K562 (cell line): Measurements from ENCODE around the gene GUCA1A. TPM values are rescaled to one million over a fixed set of nuclear protein-coding genes. Genes with fewer than 3 reads are reported as not detected.

Experiments
- ATF3 ChIP-seq, 2 experiments: fragments of 450-650 bp in 1 of 2; sonication (generic) in 1 of 2; formaldehyde crosslinking in 1 of 2; IDR thresholded peaks in 1 of 2; conservative IDR thresholded peaks in 1 of 2; 2 replicates each; pipeline versions ENCODE4 v1.6.1 to v1.8.1; 2016 to 2023; ENCODE audit warnings: mild to moderate bottlenecking in 2 of 2, moderate library complexity in 2 of 2, inconsistent platforms in 1 of 2, missing genetic modification reagents in 1 of 2
- CEBPG ChIP-seq, 3 experiments: fragments of 200-800 bp in 1 of 3; sonication (Bioruptor generic) in 1 of 3; sonication (generic) in 1 of 3; formaldehyde crosslinking in 1 of 3; IDR thresholded peaks in 2 of 3; conservative IDR thresholded peaks in 1 of 3; 2 replicates each; pipeline versions ENCODE4 v1.6.1 to v1.8.0; 2016 to 2022; ENCODE audit warnings: missing compliant biosample characterization in 2 of 3, missing genetic modification characterization in 2 of 3, mild to moderate bottlenecking in 1 of 3, missing genetic modification reagents in 1 of 3
- E2F1 ChIP-seq: sonication (generic); formaldehyde crosslinking; IDR thresholded peaks from 2 replicates; pipeline ENCODE4 v1.8.1; 2023; ENCODE audit warnings: mild to moderate bottlenecking, missing genetic modification reagents, moderate library complexity
- ETV5 ChIP-seq: sonication (generic); formaldehyde crosslinking; IDR thresholded peaks from 2 replicates; pipeline ENCODE4 v1.4.0; 2020; ENCODE audit warnings: low read depth, mild to moderate bottlenecking, missing genetic modification reagents
- GABPA ChIP-seq: fragments of 200-800 bp; sonication (Bioruptor generic); conservative IDR thresholded peaks from 2 replicates; pipeline ENCODE4 v1.6.1; 2016; ENCODE audit warnings: low read depth, missing genetic modification characterization, missing compliant biosample characterization
- HDAC2 ChIP-seq: fragments of 450-650 bp; IDR thresholded peaks from 2 replicates; pipeline ENCODE4 v1.6.1; 2016; ENCODE audit warnings: mild to moderate bottlenecking
- HOMEZ ChIP-seq: fragments of 250-450 bp; sonication (Bioruptor Pico); IDR thresholded peaks from 2 replicates; pipeline ENCODE4 v1.4.0; 2020; ENCODE audit warnings: mild to moderate bottlenecking, moderate library complexity
- IFI16 ChIP-seq: fragments of 250-450 bp; sonication (Bioruptor Pico); IDR thresholded peaks from 2 replicates; pipeline ENCODE4 v2.1.2; 2022; ENCODE audit warnings: mild to moderate bottlenecking, inconsistent platforms
- L3MBTL2 ChIP-seq: fragments of 450-650 bp; IDR thresholded peaks from 2 replicates; pipeline ENCODE4 v1.6.1; 2016; ENCODE audit warnings: mild to moderate bottlenecking, moderate library complexity
- LARP7 ChIP-seq: fragments of 450-650 bp; IDR thresholded peaks from 2 replicates; pipeline ENCODE4 v1.6.1; 2016
- PCBP1 ChIP-seq: fragments of 200-400 bp; formaldehyde crosslinking; IDR thresholded peaks from 2 replicates; pipeline ENCODE4 v1.6.1; 2018; ENCODE audit warnings: mild to moderate bottlenecking, low read depth, low read length; ENCODE audit not compliant: poor library complexity, severe bottlenecking
- PHF20 ChIP-seq: fragments of 450-650 bp; IDR thresholded peaks from 2 replicates; pipeline ENCODE4 v1.6.1; 2018; ENCODE audit not compliant: partially characterized antibody
- POLR2B ChIP-seq: fragments of 450-650 bp; IDR thresholded peaks from 2 replicates; pipeline ENCODE4 v1.6.1; 2018; ENCODE audit warnings: low read depth; ENCODE audit not compliant: partially characterized antibody
- SLC30A9 ChIP-seq: fragments of 250-450 bp; sonication (Bioruptor Pico); IDR thresholded peaks from 2 replicates; pipeline ENCODE4 v1.8.0; 2022; ENCODE audit warnings: mild to moderate bottlenecking, moderate library complexity
- SRF ChIP-seq, 2 experiments: fragments of 250-450, 450-650 bp in 1 of 2; sonication (Bioruptor Pico) in 1 of 2; sonication (generic) in 1 of 2; formaldehyde crosslinking; IDR thresholded peaks; 2 replicates each; pipeline versions ENCODE4 v1.5.0 to v1.5.1; 2020 to 2022; ENCODE audit warnings: mild to moderate bottlenecking in 1 of 2, missing genetic modification reagents in 1 of 2
- SRSF9 ChIP-seq: fragments of 200-400 bp; formaldehyde crosslinking; IDR thresholded peaks from 2 replicates; pipeline ENCODE4 v1.6.1; 2017; ENCODE audit warnings: low read depth, low read length, borderline replicate concordance
- STAG1 ChIP-seq: sonication (generic); formaldehyde crosslinking; IDR thresholded peaks from 2 replicates; pipeline ENCODE4 v1.5.0; 2020; ENCODE audit warnings: missing genetic modification reagents, borderline replicate concordance
- TAF15 ChIP-seq: fragments of 200-400 bp; formaldehyde crosslinking; IDR thresholded peaks from 2 replicates; pipeline ENCODE4 v1.6.1; 2017; ENCODE audit warnings: mild to moderate bottlenecking, low read depth, low read length, moderate library complexity
- TEAD1 ChIP-seq, 2 experiments: fragments of 450-650 bp in 1 of 2; sonication (generic) in 1 of 2; formaldehyde crosslinking; IDR thresholded peaks; 2 replicates each; pipeline versions ENCODE4 v1.4.0 to v1.8.0; 2020 to 2022; ENCODE audit warnings: mild to moderate bottlenecking in 2 of 2, missing genetic modification reagents in 1 of 2
- TRIM28 ChIP-seq: fragments of 450-650 bp; IDR thresholded peaks from 2 replicates; pipeline ENCODE4 v1.6.1; 2017
- XRCC5 ChIP-seq: fragments of 200-400 bp; formaldehyde crosslinking; IDR thresholded peaks from 2 replicates; pipeline ENCODE4 v1.6.1; 2017; ENCODE audit warnings: low read depth, mild to moderate bottlenecking, low read length
- ZNF445 ChIP-seq: fragments of 250-450 bp; sonication (Bioruptor Pico); IDR thresholded peaks from 2 replicates; pipeline ENCODE4 v1.4.0; 2020; ENCODE audit warnings: low read depth, mild to moderate bottlenecking, moderate library complexity
- ZNF76 ChIP-seq: fragments of 250-450 bp; sonication (Bioruptor Pico); IDR thresholded peaks from 2 replicates; pipeline ENCODE4 v1.4.0; 2020; ENCODE audit warnings: mild to moderate bottlenecking, moderate library complexity, borderline replicate concordance
- polyA plus RNA-seq, 8 experiments: library from polyadenylated mRNA; depleted of rRNA in 4 of 8; stranded (reverse) in 5 of 8; unstranded in 3 of 8; fragments of >200 nt; fragmentation: Nextera tagmentation in 2 of 8; fragmentation: Illumina TruSeq in 1 of 8; extraction: Ambion mirVana in 2 of 8; extraction: Trizol in 1 of 8; gene quantifications; 2 replicates each; pipeline versions ENCODE4 v1.2.1 to v1.2.3, GENCODE V29; 2011 to 2014; ENCODE audit warnings: inconsistent platforms in 1 of 8, missing spikeins in 1 of 8
- total RNA-seq, 7 experiments: library from RNA; depleted of rRNA in 6 of 7; stranded (reverse); fragments of >200 nt in 6 of 7; fragmentation: Illumina TruSeq in 2 of 7; extraction: Trizol in 2 of 7; gene quantifications; 2 replicates each; pipeline versions ENCODE4 v1.2.1 to v1.2.3, GENCODE V29; 2011 to 2021; ENCODE audit warnings: low replicate concordance in 1 of 7
- TF ChIP-seq, protein P1 (sequence below), 2 experiments: fragments of 450-650 bp; IDR thresholded peaks; 2 replicates each; pipeline ENCODE4 v1.6.1; 2016

Gene GUCA1A
- total and polyA plus RNA-seq, 9 of the 15 experiments (the other 6 are each of a cell fraction or from before 2014, with no cell fraction given), result not detected

DNA sequence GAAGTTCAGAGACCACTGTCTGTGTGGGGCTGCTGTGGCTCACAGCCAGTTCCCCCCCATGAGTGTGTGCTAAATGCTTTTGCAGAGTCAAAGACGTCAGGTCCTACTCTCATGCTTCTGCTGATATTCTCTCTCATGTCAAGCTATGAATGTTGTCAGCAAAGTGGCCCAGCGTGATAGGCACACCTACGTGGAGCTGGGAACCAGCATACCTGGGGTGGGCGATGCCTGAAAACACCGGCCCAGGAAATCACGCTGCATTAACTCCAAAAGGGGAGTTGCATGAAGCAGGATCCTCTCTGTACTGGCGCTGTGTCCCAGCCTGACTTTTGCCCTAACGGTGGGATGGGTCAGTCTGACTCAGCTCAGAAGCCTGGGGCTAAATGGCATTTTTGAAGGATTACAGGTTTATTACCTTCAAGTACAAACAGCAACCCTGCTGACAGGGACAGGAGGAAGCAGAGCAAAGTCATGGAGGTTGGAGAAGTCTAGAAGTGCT is 53.5 kb downstream of the GUCA1A start (continued):
- TF ChIP-seq SRF (CRISPR knock-in tag; IDR thresholded peaks at IDR 0.05), result 0 out of 4 replicates have a peak, but pooled peaks of 1 of the 2 experiments have one; percentile 40
- TF ChIP-seq STAG1 (CRISPR knock-in tag), result no peak
- no peak for TF ChIP-seq SRSF9
- no peak for TF ChIP-seq CEBPG (CRISPR knock-in tag; IDR thresholded peaks at IDR 0.05)
- no peak for TF ChIP-seq CEBPG (tag; conservative IDR thresholded peaks at IDR 0.05 in 1 of 2, IDR thresholded peaks at IDR 0.05 in 1 of 2)
- TF ChIP-seq E2F1 (CRISPR knock-in tag), result no peak
- TF ChIP-seq GABPA (tag), result no peak
- 0 out of 2 replicates have a peak, but pooled peaks have one; percentile 19 for TF ChIP-seq HDAC2
- TF ChIP-seq, protein P1, sequence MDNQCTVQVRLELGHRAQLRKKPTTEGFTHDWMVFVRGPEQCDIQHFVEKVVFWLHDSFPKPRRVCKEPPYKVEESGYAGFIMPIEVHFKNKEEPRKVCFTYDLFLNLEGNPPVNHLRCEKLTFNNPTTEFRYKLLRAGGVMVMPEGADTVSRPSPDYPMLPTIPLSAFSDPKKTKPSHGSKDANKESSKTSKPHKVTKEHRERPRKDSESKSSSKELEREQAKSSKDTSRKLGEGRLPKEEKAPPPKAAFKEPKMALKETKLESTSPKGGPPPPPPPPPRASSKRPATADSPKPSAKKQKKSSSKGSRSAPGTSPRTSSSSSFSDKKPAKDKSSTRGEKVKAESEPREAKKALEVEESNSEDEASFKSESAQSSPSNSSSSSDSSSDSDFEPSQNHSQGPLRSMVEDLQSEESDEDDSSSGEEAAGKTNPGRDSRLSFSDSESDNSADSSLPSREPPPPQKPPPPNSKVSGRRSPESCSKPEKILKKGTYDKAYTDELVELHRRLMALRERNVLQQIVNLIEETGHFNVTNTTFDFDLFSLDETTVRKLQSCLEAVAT (IDR thresholded peaks at IDR 0.05), result no peak
- TF ChIP-seq ATF3 (IDR thresholded peaks at IDR 0.05), result peak; percentile 49; the same call in 1 of the 2 replicates
- no peak for TF ChIP-seq ATF3 (CRISPR knock-in tag; conservative IDR thresholded peaks at IDR 0.05)
- no peak for TF ChIP-seq ZNF76 (CRISPR knock-in tag)
- TF ChIP-seq PCBP1, result no peak
- no peak for TF ChIP-seq HOMEZ (CRISPR knock-in tag)
- no peak for TF ChIP-seq LARP7
- no peak for TF ChIP-seq ZNF445 (CRISPR knock-in tag)
- no peak for TF ChIP-seq PHF20
- no peak for TF ChIP-seq ETV5
- no peak for TF ChIP-seq POLR2B
- no peak for TF ChIP-seq IFI16
- no peak for TF ChIP-seq TEAD1 (CRISPR knock-in tag; IDR thresholded peaks at IDR 0.05)
- TF ChIP-seq TAF15, result no peak
- TF ChIP-seq TRIM28, result no peak
- TF ChIP-seq L3MBTL2, result peak; percentile 37; the same call in 1 of the 2 replicates
- TF ChIP-seq SLC30A9 (CRISPR knock-in tag), result no peak
- no peak for TF ChIP-seq XRCC5
